GM12873 (cell line): ENCODE results near the gene PCDHGA11.

Source experiments
- CTCF ChIP-seq: IDR thresholded peaks from 2 replicates; pipeline ENCODE4 v1.5.1; 2012; ENCODE audit warnings: low read depth, mild to moderate bottlenecking, moderate library complexity, low read length, control low read depth; ENCODE audit not compliant: insufficient read depth; ENCODE audit errors: missing control alignments

PCDHGA11 gene

GRCh38 chr5:141393267-141393666, 27.6 kb upstream of the PCDHGA11 start:
- TF ChIP-seq CTCF = no peak

- peak; percentile 55 for TF ChIP-seq CTCF
Observed at GRCh38 chr5:141397756-141398551, 22.9 kb upstream of the PCDHGA11 start, which contains the start of gene PCDHGB5. TSS of gene PCDHGB5 (plus strand) at chr5:141397947. CDS start at chr5:141398128, 181 bp downstream.

GRCh38 chr5:141398608-141399007, 22.2 kb upstream of the PCDHGA11 start:
- TF ChIP-seq CTCF = no peak

- no peak for TF ChIP-seq CTCF
Observed at GRCh38 chr5:141399555-141400258, 21.1 kb upstream of the PCDHGA11 start.

- peak; percentile 63 for TF ChIP-seq CTCF
Observed at GRCh38 chr5:141402553-141403243, 18.2 kb upstream of the PCDHGA11 start, which contains the start of gene PCDHGA9. TSS of gene PCDHGA9 (plus strand) at chr5:141402778. CDS start at chr5:141402953, 175 bp downstream.

GRCh38 chr5:141403387-141403786, 17.5 kb upstream of the PCDHGA11 start:
- no peak for TF ChIP-seq CTCF

GRCh38 chr5:141407790-141408505, 12.9 kb upstream of the PCDHGA11 start, which contains the start of gene PCDHGB6:
TSS of gene PCDHGB6 (plus strand) at chr5:141408021. CDS start at chr5:141408203, 182 bp downstream.
- TF ChIP-seq CTCF = peak; percentile 73
